T-cell (primary cell): ENCODE results near the gene OR2H1. TPM values are rescaled to one million over a fixed set of nuclear protein-coding genes. Genes with fewer than 3 reads are reported as not detected.

ENCODE experiments used
- ATAC-seq, 4 experiments: fragments of 200-7000 bp in 3 of 4; fragments of 150-1000 bp in 1 of 4; cut with Tn5 transposase; replicated peaks in 1 of 4; 1 replicate in 3 of 4; 2 replicates in 1 of 4; pipeline ENCODE4 v1.10.0; 2021; ENCODE audit warnings: moderate library complexity in 3 of 4, mild to moderate bottlenecking in 2 of 4, moderate number of reproducible peaks in 1 of 4
- CTCF ChIA-PET, 2 donors: fragments of 300-600 bp; sonication (Branson Sonifier 250); formaldehyde crosslinking; loops; one replicate each; lab custom pipeline; 2022; ENCODE audit warnings: antibody characterized with exemption in 2 of 2; lab: Charles Lee
- POLR2A ChIA-PET, 2 donors: fragments of 300-600 bp; sonication (Branson Sonifier 250); formaldehyde crosslinking; loops; one replicate each; lab custom pipeline; 2022; ENCODE audit warnings: antibody characterized with exemption in 2 of 2; lab: Charles Lee
- DNase-seq, 35 experiments: peaks; one replicate each; pipeline versions ENCODE4 v3.0.0 to v3.0.0-alpha.2; 2013 to 2023
- H3K27ac ChIP-seq: one replicate; pipeline ENCODE4 v1.5.1; 2013; ENCODE audit warnings: low read length
- H3K27me3 ChIP-seq, 2 experiments: replicated peaks in 1 of 2; 1 replicate in 1 of 2; 2 replicates in 1 of 2; pipeline versions ENCODE4 v1.6.1 to v1.7.0; 2013; ENCODE audit warnings: low read length in 1 of 2, mixed read lengths in 1 of 2; ENCODE audit not compliant: control insufficient read depth in 2 of 2, insufficient read depth in 2 of 2; ENCODE audit errors: extremely low read depth in 1 of 2
- H3K36me3 ChIP-seq, 2 donors: 1 replicate in 1 of 2; 2 replicates in 1 of 2; pipeline versions ENCODE4 v1.6.1 to v1.7.0; 2013; ENCODE audit warnings: low read length in 1 of 2; ENCODE audit not compliant: control insufficient read depth in 2 of 2, insufficient read depth in 1 of 2; ENCODE audit errors: extremely low read depth in 1 of 2
- H3K4me1 ChIP-seq, 2 experiments: 1 replicate in 1 of 2; 2 replicates in 1 of 2; pipeline versions ENCODE4 v1.6.1 to v1.7.0; 2013; ENCODE audit warnings: low read length in 2 of 2, mixed read lengths in 1 of 2; ENCODE audit not compliant: insufficient read depth in 2 of 2, control insufficient read depth in 1 of 2; ENCODE audit errors: extremely low read depth in 1 of 2
- H3K4me3 ChIP-seq, 2 donors: 1 replicate in 1 of 2; 2 replicates in 1 of 2; pipeline versions ENCODE4 v1.5.1 to v1.7.0; 2013; ENCODE audit warnings: mild to moderate bottlenecking in 2 of 2, low read length in 1 of 2, moderate library complexity in 1 of 2; ENCODE audit not compliant: control insufficient read depth in 1 of 2; ENCODE audit errors: extremely low read depth in 1 of 2
- H3K9me3 ChIP-seq: 2 replicates; pipeline ENCODE4 v1.7.0; 2013
- H3K27ac Mint-ChIP-seq, 2 donors: one replicate each; pipeline ENCODE4 v1.8.0; 2020 to 2021; ENCODE audit warnings: mild to moderate bottlenecking in 2 of 2, mixed read lengths in 2 of 2
- H3K27me3 Mint-ChIP-seq, 2 donors: one replicate each; pipeline ENCODE4 v1.8.0; 2021 to 2022; ENCODE audit warnings: mixed read lengths in 2 of 2
- H3K36me3 Mint-ChIP-seq: one replicate; pipeline ENCODE4 v1.8.0; 2021; ENCODE audit warnings: mixed read lengths
- H3K4me1 Mint-ChIP-seq, 3 donors: one replicate each; pipeline ENCODE4 v1.8.0; 2020 to 2022; ENCODE audit warnings: mixed read lengths in 3 of 3, mild to moderate bottlenecking in 1 of 3
- H3K4me3 Mint-ChIP-seq, 3 donors: one replicate each; pipeline ENCODE4 v1.8.0; 2020 to 2022; ENCODE audit warnings: mild to moderate bottlenecking in 3 of 3, mixed read lengths in 3 of 3, moderate library complexity in 3 of 3
- H3K9me3 Mint-ChIP-seq, 3 donors: one replicate each; pipeline ENCODE4 v1.8.0; 2020 to 2022; ENCODE audit warnings: mixed read lengths in 3 of 3
- WGBS: methylation state at CpG from one replicate; pipeline ENCODE4 v1.1.5; 2013; ENCODE audit warnings: missing lambda C conversion rate; ENCODE audit not compliant: insufficient coverage; 5-methylcytosine and 5-hydroxymethylcytosine counted together
- total RNA-seq, 35 experiments: library from RNA in 6 of 35; stranded (reverse) in 6 of 35; fragments of 120-200 nt in 1 of 35; gene quantifications; one replicate each; pipeline versions ENCODE4 v1.2.1 to v1.2.4 and lab custom pipeline; 2013 to 2026

The OR2H1 gene
- total RNA-seq, 5 donors from 2014 or later (not counting 1 experiment from before 2014, with no cell fraction given) = not detected

DNA sequence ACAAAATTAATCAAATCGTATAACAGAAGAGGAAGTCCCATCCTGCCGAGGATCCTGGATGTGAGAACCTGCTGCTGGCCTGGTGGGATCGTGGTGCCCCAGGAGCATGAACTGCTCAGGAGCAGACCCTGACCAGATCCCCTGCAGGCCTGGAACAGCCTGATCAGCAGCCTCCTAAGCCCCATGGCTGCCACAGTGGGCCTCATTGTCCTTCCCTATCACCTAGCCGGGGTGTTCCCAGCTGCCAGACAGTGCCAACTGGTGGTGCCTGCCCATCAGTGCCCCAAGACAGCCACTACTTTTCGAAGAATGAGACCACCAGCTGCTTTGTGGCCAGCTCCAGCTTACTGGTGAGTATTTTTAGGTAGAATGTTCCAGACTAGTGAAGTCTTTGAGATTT is 50.4 kb downstream of the OR2H1 start:
- Mint-ChIP-seq H3K27me3 (peaks cover 20 to 23% of the 10 kb centered on the region in 2 donors), H3K27ac (no peak overlapping the region), H3K4me3 (no peak overlapping the region), H3K4me1 (no peaks in the 10 kb centered on the region), H3K9me3 (no peaks in the 10 kb centered on the region), H3K36me3 (no peaks in the 10 kb centered on the region)
- Histone ChIP-seq H3K27me3 (peaks cover 0 to 39% of the 10 kb centered on the region in 2 experiments), H3K9me3 (no peaks in the 10 kb centered on the region), H3K36me3 (no peaks in the 10 kb centered on the region), H3K4me1 (no peaks in the 10 kb centered on the region), H3K4me3 (no peak overlapping the region), H3K27ac (no peak overlapping the region)
- ChIA-PET CTCF (no interaction called here), POLR2A (no interaction called here)
- ATAC-seq (no peak), DNase-seq (no peak)
- 71% methylated on average over 1 of the region's 5 CpGs for WGBS

DNA sequence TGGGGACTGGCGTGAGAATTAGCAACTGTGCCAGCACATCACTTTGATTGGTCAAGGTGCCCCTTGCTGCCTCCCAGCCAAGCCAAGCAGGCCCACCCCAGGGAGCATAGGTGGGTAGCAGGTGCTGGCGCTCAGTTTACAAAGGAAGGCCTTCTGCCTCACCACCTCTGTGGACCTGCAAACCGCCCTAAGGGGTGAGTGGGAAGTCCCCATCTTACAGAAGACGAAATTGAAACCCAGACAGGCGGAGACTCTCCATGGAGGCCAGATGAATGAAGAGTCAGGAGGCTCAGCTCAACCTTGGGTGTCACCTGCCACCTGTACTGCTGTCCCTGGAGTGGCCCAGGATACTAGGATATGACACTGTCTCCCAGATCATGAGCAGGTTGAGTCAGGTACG is 52.3 kb downstream of the OR2H1 start:
- Histone ChIP-seq H3K36me3 (no peaks in the 10 kb centered on the region), H3K27me3 (peaks cover 0 to 27% of the 10 kb centered on the region in 2 experiments), H3K27ac (no peak overlapping the region), H3K9me3 (no peaks in the 10 kb centered on the region), H3K4me3 (no peak overlapping the region), H3K4me1 (no peaks in the 10 kb centered on the region)
- Mint-ChIP-seq H3K4me3 (no peak overlapping the region), H3K9me3 (no peaks in the 10 kb centered on the region), H3K27me3 (peaks cover 12 to 17% of the 10 kb centered on the region in 2 donors), H3K27ac (no peak overlapping the region), H3K4me1 (no peaks in the 10 kb centered on the region), H3K36me3 (no peaks in the 10 kb centered on the region)
- DNase-seq = no peak
- 41% methylated on average over 5 of the region's 6 CpGs for WGBS
- POLR2A ChIA-PET = no interaction called here
- CTCF ChIA-PET = no interaction called here
- no peak for ATAC-seq

DNA sequence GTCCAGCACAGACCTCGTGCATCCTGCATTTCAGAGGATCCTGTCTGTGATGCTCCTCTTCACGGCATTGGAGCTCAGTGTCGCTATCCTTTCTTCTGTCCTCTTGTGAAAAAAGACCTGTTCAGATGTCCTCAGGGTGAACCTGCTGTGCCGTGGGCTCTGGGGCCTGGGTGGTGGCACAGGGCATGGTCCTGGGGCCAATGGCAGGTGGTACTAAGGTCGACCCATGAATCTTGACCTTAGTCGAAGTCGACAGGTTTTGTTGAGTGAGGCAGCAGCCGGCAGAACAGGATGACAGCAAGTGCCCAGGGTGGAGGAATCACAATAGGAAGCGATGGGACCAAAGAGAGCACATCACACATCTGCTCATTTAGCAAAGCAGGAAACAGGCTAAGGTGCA is 52.8 kb downstream of the OR2H1 start:
- H3K36me3 Mint-ChIP-seq = no peaks in the 10 kb centered on the region
- POLR2A ChIA-PET = no interaction called here

DNA sequence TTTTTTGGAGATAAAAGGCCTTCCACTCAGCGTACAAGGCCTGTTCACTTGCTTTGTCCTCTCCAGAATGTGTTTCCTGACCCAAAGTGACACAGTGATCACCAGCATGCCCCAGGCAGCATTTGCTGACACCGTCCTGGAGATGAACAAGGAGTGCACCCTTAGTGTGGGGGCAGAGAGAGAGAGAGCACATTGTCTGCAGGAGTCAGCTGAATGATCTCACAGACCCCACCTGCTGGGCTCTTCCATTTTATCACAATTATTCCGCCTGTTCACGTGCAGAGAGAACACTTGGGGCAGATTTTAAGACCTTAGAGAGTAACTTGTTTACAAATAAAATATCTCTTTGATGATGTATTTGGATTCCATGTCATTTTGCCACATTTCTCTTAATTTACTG is 53.2 kb downstream of the OR2H1 start:
- Mint-ChIP-seq H3K4me3 (no peak overlapping the region), H3K27me3 (peaks cover 17 to 20% of the 10 kb centered on the region in 2 donors), H3K4me1 (peaks cover 0 to 3% (median 2%) of the 10 kb centered on the region in 3 donors), H3K9me3 (no peaks in the 10 kb centered on the region), H3K27ac (no peak overlapping the region), H3K36me3 (no peaks in the 10 kb centered on the region)
- Histone ChIP-seq H3K36me3 (no peaks in the 10 kb centered on the region), H3K9me3 (no peaks in the 10 kb centered on the region), H3K27me3 (peaks cover 0 to 27% of the 10 kb centered on the region in 2 experiments), H3K27ac (no peak overlapping the region), H3K4me1 (no peaks in the 10 kb centered on the region), H3K4me3 (no peak overlapping the region)
- no peak for DNase-seq
- no peak for ATAC-seq
- ChIA-PET CTCF (interaction anchor here in 1 of 2 donors (0.6 kb wide), 1 partner anchor 1593 kb away, joined by 5 read pairs; no protein-coding TSS in a partner anchor), POLR2A (no interaction called here)
- WGBS = 54% methylated on average over 2 of the region's 4 CpGs

More for the DNA sequence above, 52.8 kb downstream of the OR2H1 start:
- ATAC-seq (no peak), DNase-seq (no peak)
- Histone ChIP-seq H3K4me1 (no peaks in the 10 kb centered on the region), H3K4me3 (no peak overlapping the region), H3K27me3 (peaks cover 0 to 27% of the 10 kb centered on the region in 2 experiments), H3K27ac (no peak overlapping the region), H3K36me3 (no peaks in the 10 kb centered on the region), H3K9me3 (no peaks in the 10 kb centered on the region)
- H3K4me1 Mint-ChIP-seq = no peaks in the 10 kb centered on the region
- no peaks in the 10 kb centered on the region for H3K9me3 Mint-ChIP-seq
- CTCF ChIA-PET = no interaction called here
- H3K27ac Mint-ChIP-seq = no peak overlapping the region
- peaks cover 15 to 17% of the 10 kb centered on the region in 2 donors for H3K27me3 Mint-ChIP-seq
- no peak overlapping the region for H3K4me3 Mint-ChIP-seq
- WGBS = 88% methylated on average over 8 of the region's 9 CpGs

DNA sequence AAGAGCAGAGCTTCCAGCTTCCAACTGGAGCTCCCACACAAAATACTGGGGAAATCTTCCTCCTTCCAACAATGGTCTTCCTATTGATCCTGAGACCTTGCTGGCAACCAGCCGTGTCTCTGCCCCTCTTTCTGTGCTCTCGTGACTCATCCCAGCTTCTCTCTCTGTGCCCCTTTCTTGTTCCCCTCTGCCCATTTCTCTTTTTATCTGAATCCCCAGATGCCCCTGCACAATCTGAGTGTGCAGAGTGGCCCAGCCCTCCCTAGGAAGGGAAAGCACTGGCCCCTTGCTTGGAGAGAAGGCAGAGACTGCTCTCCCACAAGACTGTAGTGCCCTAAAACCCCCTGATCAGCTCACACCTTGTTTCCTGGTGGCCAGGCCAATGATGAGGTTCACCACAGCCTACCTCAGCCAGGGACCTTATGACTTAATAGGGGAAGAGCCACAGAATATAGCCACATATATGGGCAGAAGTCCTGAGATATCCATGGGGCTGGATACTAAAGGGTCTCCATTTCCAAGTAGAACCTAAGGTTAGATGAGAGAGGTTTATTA is 53.9 kb downstream of the OR2H1 start:
- POLR2A ChIA-PET = no interaction called here
- CTCF ChIA-PET = interaction anchor here in 1 of 2 donors (0.6 kb wide), 1 partner anchor 1594 kb away, joined by 5 read pairs; no protein-coding TSS in a partner anchor
- no peaks in the 10 kb centered on the region for H3K4me1 ChIP-seq
- no peaks in the 10 kb centered on the region for H3K9me3 ChIP-seq
- 90% methylated on average over 2 of the region's 2 CpGs for WGBS
- DNase-seq (no peak), ATAC-seq (no peak)
- Mint-ChIP-seq H3K27me3 (peaks cover 13 to 20% of the 10 kb centered on the region in 2 donors), H3K27ac (no peak overlapping the region), H3K36me3 (no peaks in the 10 kb centered on the region), H3K4me3 (no peak overlapping the region), H3K9me3 (no peaks in the 10 kb centered on the region), H3K4me1 (peaks cover 3 to 5% (median 4%) of the 10 kb centered on the region in 3 donors)
- H3K27me3 ChIP-seq = peaks cover 0 to 27% of the 10 kb centered on the region in 2 experiments
- no peak overlapping the region for H3K4me3 ChIP-seq
- H3K27ac ChIP-seq = no peak overlapping the region
- H3K36me3 ChIP-seq = no peaks in the 10 kb centered on the region

Other genes with a start within 250 kb of the OR2H1 start
- not detected for gene OR14J1, start 155.5 kb upstream of the OR2H1 start, total RNA-seq
- gene OR5V1, start 88.3 kb upstream of the OR2H1 start, total RNA-seq = not detected
- not detected for gene OR12D3, start 81.9 kb upstream of the OR2H1 start, total RNA-seq
- gene OR12D2, start 61.5 kb upstream of the OR2H1 start, total RNA-seq = not detected
- not detected for gene OR12D1, start 42.2 kb upstream of the OR2H1 start, total RNA-seq
- gene OR10C1, start 17.8 kb upstream of the OR2H1 start, total RNA-seq = not detected
- not detected for gene OR11A1, start 84 bp upstream of the OR2H1 start, total RNA-seq
- gene MAS1L, start 30.8 kb downstream of the OR2H1 start, total RNA-seq = not detected
- under 1 TPM in 1 of 5 donors, not detected in 4; 0.32 TPM for gene UBD, start 102.6 kb downstream of the OR2H1 start, total RNA-seq
- not detected for gene OR2H2, start 128.0 kb downstream of the OR2H1 start, total RNA-seq
- gene GABBR1, start 176.0 kb downstream of the OR2H1 start, total RNA-seq = 10 to 100 TPM; 48.0 to 82.7 (median 74.8) TPM
- not detected for gene MOG, start 199.9 kb downstream of the OR2H1 start, total RNA-seq
- gene ZFP57, start 224.0 kb downstream of the OR2H1 start, total RNA-seq = 1 to 10 TPM in 1 of 5 donors, not detected in 4; 1.0 TPM